ENCODE results near the gene C1orf105. TPM values are rescaled to one million over a fixed set of nuclear protein-coding genes. Genes with fewer than 3 reads are reported as not detected.
A peak's percentile ranks its signal among the peaks of the same experiment; 100 is the strongest.

The C1orf105 gene
- total RNA-seq, 2 donors from 2014 or later: not detected

GRCh38 chr1:172402878-172403569, 17.5 kb upstream of the C1orf105 start:
- DNase-seq (ENCODE audit: low spot score): no peak
- Histone ChIP-seq H3K4me3 (no peak overlapping the region), H3K4me1 (ENCODE audit: control insufficient read depth in 1 of 2, low read depth in 2 of 2) (peaks cover 19 to 58% of the 10 kb centered on the region in 2 donors), H3K36me3 (no peaks in the 10 kb centered on the region), H3K27me3 (replicated peaks; ENCODE audit: insufficient read depth) (no peaks in the 10 kb centered on the region), H3K9me3 (no peaks in the 10 kb centered on the region), H3K27ac (peak overlapping the region in 1 of 2 donors; percentile 26)
- no peak for ATAC-seq (ENCODE audit: insufficient number of reproducible peaks, low FRiP score, low read depth)
- TF ChIP-seq CTCF (IDR thresholded peaks at IDR 0.05): no peak

GRCh38 chr1:172404121-172404520, 16.4 kb upstream of the C1orf105 start:
- no peak for DNase-seq (ENCODE audit: low spot score)

GRCh38 chr1:172405912-172406311, 14.6 kb upstream of the C1orf105 start:
- Histone ChIP-seq H3K4me1 (ENCODE audit: control insufficient read depth in 1 of 2, low read depth in 2 of 2) (peaks cover 12 to 35% of the 10 kb centered on the region in 2 donors), H3K27ac (no peak overlapping the region), H3K9me3 (no peaks in the 10 kb centered on the region), H3K27me3 (replicated peaks; ENCODE audit: insufficient read depth) (no peaks in the 10 kb centered on the region), H3K36me3 (no peaks in the 10 kb centered on the region), H3K4me3 (no peak overlapping the region)
- DNase-seq (ENCODE audit: low spot score): no peak
- TF ChIP-seq CTCF (IDR thresholded peaks at IDR 0.05): no peak
- ATAC-seq (ENCODE audit: insufficient number of reproducible peaks, low FRiP score, low read depth): no peak

More at GRCh38 chr1:172404121-172404520, 16.4 kb upstream of the C1orf105 start:
- Histone ChIP-seq H3K27ac (no peak overlapping the region), H3K4me1 (ENCODE audit: control insufficient read depth in 1 of 2, low read depth in 2 of 2) (peaks cover 17 to 47% of the 10 kb centered on the region in 2 donors), H3K36me3 (no peaks in the 10 kb centered on the region), H3K9me3 (no peaks in the 10 kb centered on the region), H3K4me3 (no peak overlapping the region), H3K27me3 (replicated peaks; ENCODE audit: insufficient read depth) (no peaks in the 10 kb centered on the region)
- TF ChIP-seq CTCF (IDR thresholded peaks at IDR 0.05): no peak
- no peak for ATAC-seq (ENCODE audit: insufficient number of reproducible peaks, low FRiP score, low read depth)

GRCh38 chr1:172406968-172407367, 13.5 kb upstream of the C1orf105 start:
- DNase-seq (ENCODE audit: low spot score) (no peak), ATAC-seq (ENCODE audit: insufficient number of reproducible peaks, low FRiP score, low read depth) (no peak)
- no peak overlapping the region for H3K27ac ChIP-seq
- TF ChIP-seq CTCF (IDR thresholded peaks at IDR 0.05): no peak
- H3K4me1 ChIP-seq (ENCODE audit: control insufficient read depth in 1 of 2, low read depth in 2 of 2): peaks cover 7 to 24% of the 10 kb centered on the region in 2 donors
- no peaks in the 10 kb centered on the region for H3K36me3 ChIP-seq
- no peaks in the 10 kb centered on the region for H3K9me3 ChIP-seq
- H3K4me3 ChIP-seq: no peak overlapping the region
- H3K27me3 ChIP-seq (replicated peaks; ENCODE audit: insufficient read depth): no peaks in the 10 kb centered on the region

- Histone ChIP-seq H3K9me3 (no peaks in the 10 kb centered on the region), H3K36me3 (no peaks in the 10 kb centered on the region), H3K4me3 (no peak overlapping the region), H3K27me3 (replicated peaks; ENCODE audit: insufficient read depth) (no peaks in the 10 kb centered on the region), H3K4me1 (ENCODE audit: control insufficient read depth in 1 of 2, low read depth in 2 of 2) (peaks cover 0 to 4% of the 10 kb centered on the region in 2 donors), H3K27ac (no peak overlapping the region)
- ATAC-seq (ENCODE audit: insufficient number of reproducible peaks, low FRiP score, low read depth) (no peak), DNase-seq (ENCODE audit: low spot score) (no peak)
- no peak for TF ChIP-seq CTCF (IDR thresholded peaks at IDR 0.05)
These were observed 11.5 kb upstream of the C1orf105 start for GRCh38 chr1:172408958-172409357.

Measured in thoracic aorta (tissue), 2 donors.